SK-N-SH (cell line): ENCODE data around the gene NCLN. TPM values are rescaled to one million over a fixed set of nuclear protein-coding genes. Genes with fewer than 3 reads are reported as not detected.

Source experiments
- CTCF ChIA-PET: fragments of 300-600, 350-600 bp; formaldehyde crosslinking; extraction: SDS; loops from one replicate; lab custom pipeline; 2021; lab: Yijun Ruan, JAX
- POLR2A ChIA-PET: fragments of 350-600 bp; sonication (Branson Sonifier 250); formaldehyde crosslinking; extraction: SDS; loops from one replicate; lab custom pipeline; 2020; ENCODE audit warnings: antibody characterized with exemption, inconsistent platforms; lab: Yijun Ruan, JAX
- DNase-seq: peaks from one replicate; pipeline ENCODE4 v3.0.0; 2012
- H2AFZ ChIP-seq: fragments of 200-600 bp; sonication (generic); 2 replicates; pipeline ENCODE4 v1.8.1; 2016; ENCODE audit warnings: antibody characterized with exemption, mild to moderate bottlenecking, low read depth
- H3F3A ChIP-seq: fragments of 200-600 bp; sonication (generic); replicated peaks from 2 replicates; pipeline ENCODE3; 2016; ENCODE audit warnings: antibody characterized with exemption, mild to moderate bottlenecking; ENCODE audit not compliant: insufficient read depth
- H3K27ac ChIP-seq, 2 experiments: fragments of 200-500 bp in 1 of 2; fragments of 200-600 bp in 1 of 2; sonication (Bioruptor generic) in 1 of 2; sonication (generic), shearing (Covaris generic) in 1 of 2; 2 replicates each; pipeline versions ENCODE4 v1.5.1 to v1.6.1; 2014 to 2016; ENCODE audit warnings: low read depth in 2 of 2, inconsistent platforms in 1 of 2, low read length in 1 of 2, mild to moderate bottlenecking in 1 of 2, mixed read lengths in 1 of 2
- H3K27me3 ChIP-seq: fragments of 200-600 bp; sonication (generic), shearing (Covaris generic); 2 replicates; pipeline ENCODE4 v1.6.1; 2016; ENCODE audit warnings: mixed run types; ENCODE audit not compliant: insufficient read depth
- H3K36me3 ChIP-seq, 2 experiments: fragments of 200-500 bp in 1 of 2; fragments of 200-600 bp in 1 of 2; sonication (Bioruptor generic) in 1 of 2; sonication (generic) in 1 of 2; replicated peaks in 1 of 2; 2 replicates each; pipeline versions ENCODE3 to v1.5.1; 2014 to 2016; ENCODE audit warnings: low read length in 1 of 2, mild to moderate bottlenecking in 1 of 2; ENCODE audit not compliant: insufficient read depth in 2 of 2, control insufficient read depth in 1 of 2
- H3K4me1 ChIP-seq, 2 experiments: fragments of 200-500 bp in 1 of 2; fragments of 200-600 bp in 1 of 2; sonication (Bioruptor generic) in 1 of 2; sonication (generic), shearing (Covaris generic) in 1 of 2; 2 replicates each; pipeline versions ENCODE4 v1.5.1 to v1.6.1; 2014 to 2016; ENCODE audit warnings: low read depth in 1 of 2, low read length in 1 of 2, mixed run types in 1 of 2; ENCODE audit not compliant: insufficient read depth in 2 of 2, control insufficient read depth in 1 of 2
- H3K4me2 ChIP-seq: fragments of 200-600 bp; sonication (generic), shearing (Covaris generic); 2 replicates; pipeline ENCODE4 v1.6.1; 2017; ENCODE audit warnings: mixed run types
- H3K4me3 ChIP-seq, 2 experiments: fragments of 200-500 bp in 1 of 2; fragments of 200-600 bp in 1 of 2; sonication (Bioruptor generic) in 1 of 2; sonication (generic), shearing (Covaris generic) in 1 of 2; 2 replicates each; pipeline versions ENCODE4 v1.5.1 to v1.8.1; 2014 to 2016; ENCODE audit warnings: low read depth in 2 of 2, inconsistent platforms in 1 of 2, low read length in 1 of 2, mild to moderate bottlenecking in 1 of 2, mixed read lengths in 1 of 2, moderate library complexity in 1 of 2
- H3K79me2 ChIP-seq: fragments of 200-600 bp; sonication (generic); 2 replicates; pipeline ENCODE4 v1.8.1; 2017; ENCODE audit warnings: mild to moderate bottlenecking; ENCODE audit not compliant: insufficient read depth
- H3K9ac ChIP-seq: fragments of 200-600 bp; sonication (generic); 2 replicates; pipeline ENCODE4 v1.6.1; 2017; ENCODE audit warnings: mixed run types
- H3K9me2 ChIP-seq: fragments of 200-600 bp; sonication (generic); 2 replicates; pipeline ENCODE4 v1.6.1; 2017; ENCODE audit warnings: mixed run types
- H3K9me3 ChIP-seq: fragments of 200-600 bp; sonication (generic); 2 replicates; pipeline ENCODE4 v1.6.1; 2017; ENCODE audit warnings: mixed run types, mild to moderate bottlenecking, moderate library complexity
- H4K20me1 ChIP-seq: fragments of 200-600 bp; sonication (generic); 2 replicates; pipeline ENCODE4 v1.6.1; 2017; ENCODE audit warnings: mild to moderate bottlenecking, mixed run types; ENCODE audit not compliant: insufficient read depth
- EP300 ChIP-seq, 2 experiments: IDR thresholded peaks; 2 replicates each; pipeline versions ENCODE4 v1.4.0 to v1.6.1; 2012; ENCODE audit warnings: borderline replicate concordance in 1 of 2, low read depth in 1 of 2, low read length in 1 of 2
- EZH2phosphoT487 ChIP-seq: fragments of 200-600 bp; sonication (generic); IDR thresholded peaks from 2 replicates; pipeline ENCODE4 v1.6.1; 2017; ENCODE audit warnings: low read depth, mixed run types, mild to moderate bottlenecking, antibody characterized with exemption, moderate library complexity, borderline replicate concordance
- FOXJ3 ChIP-seq: sonication (generic); formaldehyde crosslinking; IDR thresholded peaks from 2 replicates; pipeline ENCODE4 v1.5.1; 2020; ENCODE audit warnings: mild to moderate bottlenecking, missing genetic modification reagents
- GABPA ChIP-seq: IDR thresholded peaks from 2 replicates; pipeline ENCODE4 v1.4.0; 2012; ENCODE audit warnings: low read depth, mild to moderate bottlenecking
- IRF3 ChIP-seq: fragments of 150-350 bp; IDR thresholded peaks from 2 replicates; pipeline ENCODE4 v1.6.1; 2016; ENCODE audit warnings: mild to moderate bottlenecking, low read depth, low read length
- JUND ChIP-seq: IDR thresholded peaks from 2 replicates; pipeline ENCODE4 v1.4.0; 2012
- NRF1 ChIP-seq: IDR thresholded peaks from 2 replicates; pipeline ENCODE4 v1.6.1; 2012; ENCODE audit warnings: low read depth, mild to moderate bottlenecking, low read length
- RCOR1 ChIP-seq: fragments of 150-350 bp; IDR thresholded peaks from 2 replicates; pipeline ENCODE4 v1.6.1; 2017; ENCODE audit warnings: antibody characterized with exemption, low read length
- SIN3A ChIP-seq: IDR thresholded peaks from 2 replicates; pipeline ENCODE4 v1.6.1; 2012; ENCODE audit warnings: low read depth, mild to moderate bottlenecking, low read length, moderate library complexity, borderline replicate concordance
- SMC3 ChIP-seq: IDR thresholded peaks from 2 replicates; pipeline ENCODE4 v1.6.1; 2012; ENCODE audit warnings: low read depth, low read length, improper control_type of control experiment
- TCF12 ChIP-seq: IDR thresholded peaks from 2 replicates; pipeline ENCODE4 v1.4.0; 2012
- YY1 ChIP-seq: IDR thresholded peaks from 2 replicates; pipeline ENCODE4 v1.4.0; 2012; ENCODE audit warnings: low read depth, mild to moderate bottlenecking
- ZBTB33 ChIP-seq: IDR thresholded peaks from 2 replicates; pipeline ENCODE4 v1.4.0; 2012; ENCODE audit warnings: low read depth, borderline replicate concordance
- WGBS: methylation state at CpG from one replicate; pipeline ENCODE4 v1.1.6; 2017; ENCODE audit warnings: low lambda C conversion rate; 5-methylcytosine and 5-hydroxymethylcytosine counted together
- polyA plus RNA-seq, 3 experiments: library from polyadenylated mRNA; depleted of rRNA; stranded (reverse); fragments of >200 nt; gene quantifications; 2 replicates each; pipeline ENCODE4 v1.2.3, GENCODE V29; 2012

Gene NCLN
- polyA plus RNA-seq, 1 of the 3 experiments (the other 2 are of a cell fraction) = 69.0 TPM

- Histone ChIP-seq H3K27me3 (no peaks in the 10 kb centered on the region), H3F3A (no peaks in the 10 kb centered on the region), H4K20me1 (peaks cover 15% of the 10 kb centered on the region; the same call in 1 of the 2 replicates), H3K27ac (no peak overlapping the region), H3K36me3 (peaks cover 5 to 18% of the 10 kb centered on the region in 2 experiments), H3K9me2 (no peaks in the 10 kb centered on the region), H3K9me3 (no peaks in the 10 kb centered on the region), H3K79me2 (peaks cover 37% of the 10 kb centered on the region), H2AFZ (no peak overlapping the region), H3K9ac (no peak overlapping the region), H3K4me2 (no peak overlapping the region), H3K4me1 (no peaks in the 10 kb centered on the region; a peak in 1 of 4 replicates), H3K4me3 (no peak overlapping the region)
- CTCF ChIA-PET = interaction anchor here (1.7 to 2.7 kb wide), 2 partner anchors 16 to 30 kb away, joined by 3 to 9 read pairs; partner anchors contain the start of gene CELF5
- TF ChIP-seq JUND (no peak), RCOR1 (0 out of 2 replicates have a peak, but pooled peaks have one; percentile 27)
- DNase-seq = peak; percentile 67
- POLR2A ChIA-PET = no interaction called here
- 92% methylated on average over 17 of the region's 17 CpGs for WGBS
Measured at GRCh38 chr19:3194106-3195087, 8.7 kb downstream of the NCLN start.

GRCh38 chr19:3196064-3196932, 10.6 kb downstream of the NCLN start:
- H3K27ac ChIP-seq = no peak overlapping the region
- H3K9me3 ChIP-seq = no peaks in the 10 kb centered on the region
- peaks cover 18% of the 10 kb centered on the region for H3K79me2 ChIP-seq
- ChIA-PET POLR2A (no interaction called here), CTCF (interaction anchor here (2.7 kb wide), 1 partner anchor 15 kb away, joined by 9 read pairs; no protein-coding TSS in a partner anchor)
- WGBS = 92% methylated on average over 29 of the region's 42 CpGs
- no peaks in the 10 kb centered on the region for H3K27me3 ChIP-seq
- no peaks in the 10 kb centered on the region; a peak in 1 of 4 replicates for H3K4me1 ChIP-seq
- no peaks in the 10 kb centered on the region for H3K9me2 ChIP-seq
- H4K20me1 ChIP-seq = peaks cover 5% of the 10 kb centered on the region; the same call in 1 of the 2 replicates
- no peak overlapping the region for H3K9ac ChIP-seq
- TF ChIP-seq FOXJ3 (CRISPR knock-in tag) = no peak
- no peak for TF ChIP-seq EZH2phosphoT487
- H3K4me3 ChIP-seq = no peak overlapping the region
- H2AFZ ChIP-seq = no peak overlapping the region
- peaks cover 5 to 22% of the 10 kb centered on the region in 2 experiments for H3K36me3 ChIP-seq
- no peak overlapping the region for H3K4me2 ChIP-seq
- DNase-seq = peak; percentile 60
- H3F3A ChIP-seq = no peaks in the 10 kb centered on the region

- no peak overlapping the region for H2AFZ ChIP-seq
- no peaks in the 10 kb centered on the region for H3K9me3 ChIP-seq
- no peak overlapping the region for H3K4me3 ChIP-seq
- CTCF ChIA-PET = no interaction called here
- no peak overlapping the region for H3K27ac ChIP-seq
- DNase-seq = no peak
- no peaks in the 10 kb centered on the region for H3K9me2 ChIP-seq
- no peak overlapping the region for H3K4me2 ChIP-seq
- TF ChIP-seq TCF12 (no peak), GABPA (no peak), IRF3 (no peak), FOXJ3 (CRISPR knock-in tag) (no peak), ZBTB33 (no peak), EP300 (IDR thresholded peaks at IDR 0.05; ENCODE audit: borderline replicate concordance in 1 of 2, low read depth in 1 of 2, low read length in 1 of 2) (no peak), SIN3A (no peak), NRF1 (no peak), YY1 (no peak), SMC3 (no peak)
- TF ChIP-seq, all 33 proteins: peak for 0
- 96% methylated on average over 7 of the region's 14 CpGs for WGBS
- Histone ChIP-seq H3K79me2 (peaks cover 13% of the 10 kb centered on the region), H3F3A (no peaks in the 10 kb centered on the region), H4K20me1 (no peaks in the 10 kb centered on the region), H3K36me3 (peaks cover 5 to 22% of the 10 kb centered on the region in 2 experiments), H3K4me1 (no peaks in the 10 kb centered on the region; a peak in 1 of 4 replicates), H3K27me3 (no peaks in the 10 kb centered on the region), H3K9ac (no peak overlapping the region)
- POLR2A ChIA-PET = no interaction called here
Measured at GRCh38 chr19:3196933-3197205, 11.1 kb downstream of the NCLN start.
